GM19328 (cell line): ENCODE data around the gene DRAXIN.

Experiments used
- ATAC-seq: cut with Tn5 transposase; IDR thresholded peaks from one replicate; pipeline ENCODE4 v1.9.1; 2021; ENCODE audit warnings: mild to moderate bottlenecking, moderate library complexity; ENCODE audit not compliant: unreplicated experiment

DRAXIN gene

DNA sequence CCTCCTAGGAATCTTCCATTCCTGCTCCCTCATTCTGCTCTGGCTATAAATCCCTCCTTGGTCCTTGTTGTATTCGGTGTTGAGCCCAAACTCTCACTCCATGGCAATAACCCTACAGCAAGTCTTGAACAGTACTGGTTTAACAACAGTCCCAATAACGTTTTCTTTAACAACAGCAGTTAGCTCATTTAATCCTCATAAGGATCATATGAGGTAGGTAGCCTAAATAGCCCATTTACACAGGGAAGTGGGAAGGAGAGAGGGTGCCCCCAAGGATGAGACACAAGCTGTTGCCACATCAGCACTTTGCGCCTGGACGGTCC, 44.0 kb downstream of the DRAXIN start:
- ATAC-seq: no peak

DNA sequence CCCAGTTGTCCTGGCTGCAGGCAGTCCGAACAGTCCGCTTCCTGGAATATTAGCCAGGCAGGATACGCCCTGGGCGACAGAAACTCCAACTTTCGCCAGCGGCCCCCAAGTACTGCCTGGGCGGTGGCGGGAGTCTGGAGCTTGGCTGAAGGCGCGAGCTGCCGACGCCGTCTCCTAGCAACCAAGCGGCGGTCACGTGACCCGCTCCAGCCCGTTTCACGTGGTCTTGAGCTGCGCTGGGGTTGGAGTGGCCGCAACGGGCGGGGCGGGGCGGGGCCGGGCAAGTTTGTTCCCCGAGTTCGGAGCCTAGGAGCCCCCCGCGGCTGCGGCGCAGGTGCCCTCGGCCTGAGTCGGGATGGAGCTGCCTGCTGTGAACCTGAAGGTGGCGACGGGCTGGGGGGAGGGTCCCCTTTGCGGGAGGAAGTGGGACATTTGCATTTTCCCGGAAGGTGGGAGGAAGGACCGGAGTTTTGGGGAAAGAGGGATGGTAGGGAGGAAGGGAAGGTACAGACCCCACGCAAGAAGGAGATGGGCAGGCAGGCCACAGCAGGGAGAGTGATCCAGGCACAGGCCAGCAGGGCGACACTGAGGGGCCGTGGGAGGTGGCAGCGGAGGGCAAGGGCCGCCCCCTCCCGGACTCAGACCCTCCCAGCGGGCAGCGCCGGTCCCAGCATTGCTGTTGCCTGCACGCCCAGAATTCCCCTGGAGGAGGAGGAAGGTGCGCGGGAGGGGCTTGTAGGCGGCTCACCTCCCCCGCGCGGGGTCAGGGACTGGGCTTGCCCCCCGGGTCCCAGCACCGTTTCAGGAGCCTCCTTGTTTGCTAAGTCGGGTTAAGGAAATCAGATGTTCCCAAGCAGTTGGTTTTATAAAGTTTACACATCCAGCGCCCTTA, 44.6 kb downstream of the DRAXIN start, which contains the start of gene AGTRAP:
TSS of gene AGTRAP (plus strand) at position 283 of the 892 bp plus-strand sequence. CDS start at position 356, 73 bp downstream.
- no peak for ATAC-seq

DNA sequence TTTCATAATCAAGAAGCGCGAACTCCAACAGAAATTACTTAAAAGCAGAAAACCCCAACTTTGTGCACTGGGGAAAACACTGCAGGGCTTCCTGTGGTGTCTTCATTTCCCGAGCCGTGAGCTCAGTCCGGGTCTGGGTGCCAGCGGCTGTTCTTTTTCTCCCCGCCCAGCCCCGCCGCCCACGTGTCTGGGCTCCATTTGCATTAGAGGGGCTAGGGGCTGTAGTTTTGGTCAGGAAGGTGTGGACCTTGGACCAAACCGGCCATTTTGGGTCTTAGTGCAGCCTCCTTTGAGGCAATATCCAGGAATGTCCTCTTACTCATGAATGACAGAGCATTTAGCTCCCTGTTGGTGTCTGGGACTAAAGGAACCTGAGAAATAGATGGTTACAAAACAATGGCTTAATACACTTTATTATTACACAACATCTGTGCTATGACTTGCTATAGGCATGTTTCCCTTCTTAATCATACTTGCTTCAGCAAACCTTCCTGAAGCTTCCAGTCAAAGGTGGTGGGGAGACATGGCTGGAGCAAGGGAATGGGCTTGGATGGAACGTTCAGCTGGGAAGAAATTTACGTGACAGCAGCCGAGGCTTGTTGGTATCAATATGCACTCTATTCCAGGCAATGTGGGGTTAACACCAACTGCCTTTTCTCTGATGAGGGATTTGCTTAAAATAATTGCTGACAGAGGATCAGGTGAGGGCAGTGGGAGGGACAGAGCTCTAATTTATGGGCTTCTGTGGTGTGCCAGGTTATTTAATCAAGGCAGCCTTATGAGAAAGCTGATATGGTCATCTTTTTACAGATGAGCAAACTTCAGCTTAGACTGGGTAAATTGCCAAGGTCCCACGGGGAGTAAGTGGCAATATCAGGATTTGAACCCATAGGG, 45.5 kb downstream of the DRAXIN start:
- no peak for ATAC-seq

DNA sequence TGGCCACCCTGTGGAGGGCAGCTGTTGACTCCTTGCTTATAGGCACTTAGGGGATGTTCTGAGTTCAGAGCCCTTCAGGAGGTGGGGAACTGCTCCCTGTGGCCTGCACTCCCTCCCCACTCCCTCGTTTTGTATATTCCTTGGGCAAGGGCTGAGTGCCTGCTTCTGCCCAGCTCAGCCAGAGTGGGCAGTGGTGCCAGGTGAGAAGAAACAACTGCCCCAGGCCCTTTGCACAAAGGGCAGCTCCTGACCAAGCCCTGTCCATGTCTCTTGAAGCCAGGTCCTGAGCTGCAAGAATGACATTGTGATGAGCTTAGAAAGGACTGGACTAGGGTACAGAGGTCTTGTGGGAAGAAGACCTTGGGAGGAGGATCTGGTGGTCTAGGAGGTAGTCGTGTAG, 46.6 kb downstream of the DRAXIN start:
- ATAC-seq: no peak

- ATAC-seq: no peak
Measured at GRCh38 chr1:11738783-11739182, 47.3 kb downstream of the DRAXIN start.

DNA sequence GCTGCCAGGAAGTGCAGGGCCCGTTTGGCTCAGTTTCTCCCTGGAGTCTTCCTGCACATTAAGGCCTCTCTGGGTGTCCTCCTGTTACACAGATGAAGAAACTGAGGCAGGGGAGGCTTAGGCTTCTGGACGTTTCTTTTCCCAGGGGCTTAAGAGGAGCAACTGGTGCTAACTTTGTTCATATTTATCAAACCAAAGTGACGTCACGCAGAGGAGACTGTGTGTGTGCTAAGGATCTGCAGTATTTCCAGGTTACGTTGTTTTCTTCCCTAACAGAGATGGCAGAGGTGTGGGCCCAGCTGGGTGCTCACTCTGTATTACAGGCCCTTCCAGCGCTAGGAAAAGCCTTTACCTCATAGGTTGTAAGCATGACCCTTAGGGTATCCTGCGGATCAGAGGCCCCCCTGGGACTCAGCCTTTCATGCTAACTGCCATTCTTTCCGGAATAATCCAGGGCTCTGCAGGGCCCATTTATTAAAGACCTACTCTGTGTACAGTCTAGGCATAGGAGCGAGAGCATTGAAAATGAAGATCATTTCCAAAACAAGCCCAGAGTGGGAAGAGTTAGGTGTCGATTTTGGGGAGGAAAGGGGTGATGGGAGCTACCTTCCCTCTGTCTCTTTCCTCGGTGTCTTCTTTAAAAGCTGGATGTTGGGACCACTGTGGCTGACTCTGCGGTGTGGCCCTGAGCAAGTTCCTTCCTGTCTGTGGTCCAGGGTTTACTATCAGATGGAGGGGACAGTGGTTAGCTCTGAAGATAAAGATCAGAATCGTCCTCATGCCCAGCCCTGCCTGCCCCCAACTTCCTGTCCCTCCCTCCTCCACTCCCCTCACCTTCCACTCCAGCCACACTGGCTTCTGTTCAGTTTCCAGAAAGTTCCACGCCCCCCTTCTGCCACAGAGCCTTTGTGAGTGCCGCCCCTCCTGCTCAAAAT, 49.0 kb downstream of the DRAXIN start:
- no peak for ATAC-seq

DNA sequence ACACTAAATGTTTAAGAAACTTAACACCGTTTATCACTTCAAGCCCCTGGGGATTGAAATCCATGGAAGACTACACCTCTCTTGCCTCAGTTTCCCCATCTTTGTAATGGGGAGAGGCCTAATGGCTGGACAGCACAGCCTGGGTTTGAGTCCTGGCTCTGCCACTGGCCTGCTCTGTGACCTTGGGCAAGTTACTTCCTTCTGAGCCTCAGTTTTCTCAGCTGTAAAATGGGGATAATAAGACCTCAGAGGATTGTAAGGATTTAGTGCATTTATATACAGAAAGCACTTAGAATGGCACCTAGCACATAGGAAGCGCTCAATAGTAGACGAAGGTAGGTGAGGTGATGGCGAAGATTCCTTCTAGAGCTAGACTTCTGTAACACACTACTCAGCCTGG, 50.0 kb downstream of the DRAXIN start:
- no peak for ATAC-seq

GRCh38 chr1:11741919-11742558, 50.5 kb downstream of the DRAXIN start:
- no peak for ATAC-seq

DNA sequence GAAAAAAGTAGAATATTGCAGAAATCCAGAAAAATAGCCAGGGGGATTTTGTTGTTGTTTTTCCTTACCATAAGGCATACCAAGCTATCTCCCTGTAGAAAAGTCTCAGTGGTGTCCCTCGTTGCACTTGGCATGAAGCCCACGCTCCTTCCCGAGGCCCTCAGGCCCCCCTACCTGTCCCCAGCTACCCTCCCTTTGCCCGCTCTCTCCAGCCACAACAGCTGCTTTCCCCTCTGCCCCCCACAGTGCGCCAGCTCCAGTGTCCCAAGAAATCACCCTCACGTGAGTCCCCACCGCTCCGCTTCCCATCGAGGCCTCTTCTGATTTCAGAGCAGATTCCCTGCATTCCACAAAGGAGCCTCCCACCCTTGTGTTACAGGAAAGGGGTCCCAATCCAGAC, 52.8 kb downstream of the DRAXIN start:
- no peak for ATAC-seq

DNA sequence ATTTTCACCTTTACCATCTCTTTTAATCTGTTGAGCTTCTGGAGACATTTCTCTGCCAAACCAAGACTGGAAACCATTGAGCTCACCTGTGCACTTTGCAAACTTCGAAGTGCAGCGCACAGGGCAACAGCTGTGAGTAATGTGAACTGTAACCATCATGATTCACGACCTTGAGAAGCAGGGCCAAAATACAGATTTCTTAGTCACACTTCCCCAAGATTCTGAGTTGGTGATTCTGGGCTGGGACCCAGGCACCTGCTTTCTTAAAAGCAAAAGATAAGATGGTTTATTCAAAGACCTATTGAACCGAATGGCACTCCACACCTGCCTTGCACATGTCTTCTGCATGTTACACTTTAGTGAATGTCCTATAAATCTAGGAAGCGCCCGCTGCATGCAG, 54.6 kb downstream of the DRAXIN start:
- no peak for ATAC-seq

DNA sequence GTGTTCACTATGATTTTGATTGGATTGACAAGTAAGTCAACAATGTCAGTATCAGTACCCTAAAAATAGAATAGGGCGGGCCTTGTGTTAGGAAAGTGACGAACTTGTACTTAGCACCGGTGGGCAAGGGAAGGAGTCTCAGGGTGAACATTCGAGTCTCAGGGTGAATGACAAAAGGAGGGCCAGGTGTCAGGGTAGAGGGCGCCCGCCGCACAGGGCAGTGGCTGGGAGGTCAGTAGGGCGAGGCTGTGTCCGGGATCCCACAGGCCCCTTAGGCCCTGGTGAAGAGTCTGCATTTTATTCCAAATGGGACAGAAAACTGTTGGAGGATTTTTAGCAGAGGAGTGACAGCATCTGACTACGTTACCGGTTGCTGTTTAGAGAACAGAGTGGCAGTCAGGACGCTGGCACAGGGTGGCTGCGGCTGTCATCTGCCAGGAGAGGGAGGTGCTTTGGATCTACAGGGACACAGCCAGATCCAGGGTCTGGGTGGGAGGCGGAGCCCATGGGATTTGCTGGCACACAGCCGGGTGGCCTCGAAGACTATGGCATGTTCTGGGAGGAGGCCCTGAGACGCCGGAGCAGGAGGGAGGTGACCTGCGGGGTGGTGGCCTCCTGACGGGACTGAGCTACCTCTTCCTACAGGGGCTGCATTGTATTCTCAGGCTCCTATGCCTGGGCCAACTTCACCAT, 55.4 kb downstream of the DRAXIN start:
- ATAC-seq: no peak

- no peak for ATAC-seq
Measured at GRCh38 chr1:11748294-11749202, 57.0 kb downstream of the DRAXIN start.

DNA sequence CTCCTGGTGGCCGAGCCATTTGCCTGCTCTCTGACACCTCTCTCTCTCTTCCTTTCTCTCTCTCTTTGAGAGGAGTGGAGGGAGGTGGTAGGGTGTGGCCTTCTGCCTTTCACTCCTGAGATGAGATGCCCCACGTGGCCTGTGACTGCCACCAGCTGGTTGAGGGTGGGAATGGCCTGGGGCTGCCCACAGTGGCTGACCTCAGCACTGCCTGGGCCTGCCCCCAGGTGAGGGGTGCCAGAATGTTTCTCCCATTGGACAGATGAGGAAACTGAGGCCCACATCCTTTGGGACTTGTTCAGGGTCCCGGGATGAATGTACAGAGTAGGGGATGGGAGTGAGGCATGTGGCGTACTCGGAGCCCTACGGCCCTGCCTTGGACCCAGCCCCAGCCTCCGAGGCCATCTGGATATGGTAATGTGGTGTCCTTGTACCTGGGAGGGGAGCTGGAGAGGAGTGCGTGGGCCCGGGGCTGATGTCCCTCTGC, 57.7 kb downstream of the DRAXIN start:
- no peak for ATAC-seq

- no peak for ATAC-seq
Measured at GRCh38 chr1:11749996-11750395, 58.5 kb downstream of the DRAXIN start.

DNA sequence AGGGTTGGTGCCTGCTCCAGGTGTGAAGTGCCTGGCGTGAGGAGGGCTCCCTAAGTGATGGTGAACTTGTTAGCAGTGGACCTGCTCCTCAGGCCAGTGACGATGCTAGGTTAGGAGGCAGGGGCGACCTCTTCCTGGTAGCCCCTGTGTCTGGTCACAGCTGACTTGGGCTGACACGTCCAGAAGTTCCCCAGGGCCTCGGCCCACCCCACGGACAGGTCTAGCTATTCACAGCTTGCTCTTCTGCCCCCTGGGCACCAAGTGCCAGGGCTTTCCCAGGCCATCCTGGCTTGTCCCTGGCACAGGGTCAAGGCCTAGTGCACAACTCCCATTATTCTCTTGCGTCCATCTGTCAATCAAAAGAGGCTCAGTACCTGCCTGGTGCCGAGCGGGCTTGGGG, 59.6 kb downstream of the DRAXIN start:
- no peak for ATAC-seq

DNA sequence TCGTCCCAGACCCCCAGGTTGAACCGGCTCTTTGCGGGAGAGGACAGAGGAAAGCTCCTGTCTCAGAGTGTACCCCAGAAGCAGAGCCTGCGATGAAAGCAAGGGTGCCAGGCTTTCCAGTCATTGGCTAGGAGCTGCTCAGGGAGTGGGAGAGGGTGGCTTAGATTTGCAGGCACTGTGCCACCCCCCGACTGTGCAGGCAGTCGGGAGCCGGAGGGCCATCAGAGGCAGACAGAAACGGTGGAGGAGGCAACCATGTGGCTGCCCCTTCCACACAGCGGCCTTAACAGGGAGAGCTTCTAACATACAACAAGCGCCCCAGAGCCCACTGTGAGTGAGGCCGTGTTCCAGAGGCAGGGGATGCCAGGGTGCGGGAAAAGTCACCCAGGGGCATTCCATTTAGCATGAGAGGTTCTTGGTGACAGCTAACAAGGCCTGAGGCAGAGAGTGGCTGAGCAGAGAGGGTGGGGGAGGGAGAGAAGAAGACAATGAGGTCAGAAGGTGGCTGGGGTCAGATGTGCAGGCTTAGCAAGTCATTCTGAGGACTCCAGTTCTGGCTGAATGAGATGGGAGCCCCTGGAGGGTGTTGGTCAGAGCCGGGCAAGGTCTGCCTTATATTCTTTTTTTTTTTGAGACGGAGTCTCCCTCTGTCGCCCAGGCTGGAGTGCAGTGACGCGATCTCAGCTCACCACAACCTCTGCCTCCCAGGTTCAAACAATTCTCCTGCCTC, 61.0 kb downstream of the DRAXIN start:
- ATAC-seq: no peak

DNA sequence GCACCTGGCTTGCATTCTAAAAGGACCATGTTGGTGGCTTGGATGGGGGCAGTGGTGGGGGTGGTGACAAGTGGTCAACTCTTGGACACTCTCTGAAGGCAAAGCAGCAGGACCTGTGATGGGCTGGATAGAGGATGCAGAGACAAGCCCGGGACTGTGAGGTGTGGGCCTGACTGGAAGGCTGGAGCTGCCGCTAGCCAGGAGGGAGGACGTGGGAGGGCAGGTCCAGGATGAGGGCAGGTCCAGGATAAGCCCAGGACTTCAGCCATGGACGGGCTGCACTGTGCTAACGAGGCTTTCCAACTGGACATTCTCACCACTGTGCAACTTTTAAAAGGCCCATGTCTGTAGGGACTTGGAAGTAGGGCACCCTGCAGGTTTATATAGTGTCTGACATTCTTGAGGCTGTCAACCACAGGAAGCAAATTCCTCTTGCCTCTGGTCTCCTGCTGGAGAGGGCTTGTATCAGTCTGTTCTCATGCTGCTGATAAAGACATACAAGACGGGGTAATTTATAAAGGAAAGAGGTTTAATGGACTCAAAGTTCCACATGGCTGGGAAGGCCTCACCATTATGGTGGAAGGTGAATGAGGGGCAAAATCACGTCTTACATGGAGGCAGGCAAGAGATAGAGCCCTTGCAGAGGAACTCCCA, 62.2 kb downstream of the DRAXIN start:
- no peak for ATAC-seq
